Caco-2 (cell line): ENCODE measurements around the gene C3. TPM values are rescaled to one million over a fixed set of nuclear protein-coding genes. Genes with fewer than 3 reads are reported as not detected.

Experiments used
- BruUV-seq: library from RNA; stranded (reverse); fragments of 400-500 nt; replicated peaks from 2 replicates; lab custom pipeline; 2021; lab: Mats Ljungman, UMichigan
- CTCF ChIA-PET: fragments of 300-600 bp; sonication (Branson Sonifier 250); formaldehyde crosslinking; loops from one replicate; lab custom pipeline; 2022; ENCODE audit warnings: antibody characterized with exemption; lab: Charles Lee
- POLR2A ChIA-PET: fragments of 300-600 bp; sonication (Branson Sonifier 250); formaldehyde crosslinking; loops from one replicate; lab custom pipeline; 2022; ENCODE audit warnings: antibody characterized with exemption; lab: Charles Lee
- DNase-seq, 2 experiments: peaks; one replicate each; pipeline versions ENCODE4 v3.0.0 to v3.0.0-alpha.2; 2020 to 2022
- H3K27me3 ChIP-seq: replicated peaks from 2 replicates; pipeline ENCODE4 v1.6.0; 2011; ENCODE audit warnings: low read length; ENCODE audit not compliant: control insufficient read depth, insufficient read depth
- H3K36me3 ChIP-seq: 2 replicates; pipeline ENCODE4 v1.5.1; 2011; ENCODE audit warnings: low read length; ENCODE audit not compliant: control insufficient read depth, insufficient read depth
- H3K4me1 ChIP-seq: fragments of 250-450 bp; sonication (Bioruptor Pico); 2 replicates; pipeline ENCODE4 v1.5.1; 2020; ENCODE audit warnings: mild to moderate bottlenecking
- H3K4me3 ChIP-seq: 2 replicates; pipeline ENCODE4 v1.5.1; 2011; ENCODE audit warnings: low read depth, mild to moderate bottlenecking, control low read depth, low read length
- H3K9me3 ChIP-seq: fragments of 250-450 bp; sonication (Bioruptor Pico); 2 replicates; pipeline ENCODE4 v1.5.1; 2020; ENCODE audit warnings: mild to moderate bottlenecking, moderate library complexity
- H3K27ac Mint-ChIP-seq: one replicate; pipeline ENCODE4 v1.8.0; 2022; ENCODE audit warnings: mixed read lengths; ENCODE audit not compliant: unreplicated experiment
- H3K27me3 Mint-ChIP-seq: one replicate; pipeline ENCODE4 v1.8.0; 2022; ENCODE audit warnings: mixed read lengths; ENCODE audit not compliant: insufficient read depth, unreplicated experiment
- H3K36me3 Mint-ChIP-seq: one replicate; pipeline ENCODE4 v1.8.0; 2022; ENCODE audit warnings: mild to moderate bottlenecking, mixed read lengths; ENCODE audit not compliant: insufficient read depth, unreplicated experiment
- H3K4me1 Mint-ChIP-seq: one replicate; pipeline ENCODE4 v1.8.0; 2022; ENCODE audit warnings: low read depth, mixed read lengths; ENCODE audit not compliant: unreplicated experiment
- H3K4me3 Mint-ChIP-seq: one replicate; pipeline ENCODE4 v1.8.0; 2022; ENCODE audit warnings: mild to moderate bottlenecking, moderate library complexity, mixed read lengths; ENCODE audit not compliant: unreplicated experiment
- H3K9me3 Mint-ChIP-seq: one replicate; pipeline ENCODE4 v1.8.0; 2022; ENCODE audit warnings: mixed read lengths; ENCODE audit not compliant: unreplicated experiment
- intact Hi-C: fragments of 100-400 bp; cut with micrococcal nuclease; formaldehyde crosslinking; loops from one replicate; pipeline ENCODE4 v1.10.0; 2022; ENCODE audit not compliant: unreplicated experiment
- total RNA-seq: library from RNA; stranded (reverse); gene quantifications from 2 replicates; pipeline ENCODE4 v1.2.3, GENCODE V29; 2022
- TF ChIP-seq, protein P1 (sequence below), 2 experiments: fragments of 200-600 bp in 1 of 2; IDR thresholded peaks; 1 replicate in 1 of 2; 2 replicates in 1 of 2; pipeline versions ENCODE4 v1.5.1 to v1.8.0; 2011 to 2022; ENCODE audit warnings: antibody characterized with exemption in 1 of 2, control low read depth in 1 of 2, inconsistent platforms in 1 of 2, low read depth in 1 of 2, low read length in 1 of 2, mild to moderate bottlenecking in 1 of 2, moderate library complexity in 1 of 2; ENCODE audit not compliant: insufficient read depth in 1 of 2, severe bottlenecking in 1 of 2, unreplicated experiment in 1 of 2

C3 gene
- total RNA-seq, 1 experiment from 2014 or later: 21.7 TPM

DNA sequence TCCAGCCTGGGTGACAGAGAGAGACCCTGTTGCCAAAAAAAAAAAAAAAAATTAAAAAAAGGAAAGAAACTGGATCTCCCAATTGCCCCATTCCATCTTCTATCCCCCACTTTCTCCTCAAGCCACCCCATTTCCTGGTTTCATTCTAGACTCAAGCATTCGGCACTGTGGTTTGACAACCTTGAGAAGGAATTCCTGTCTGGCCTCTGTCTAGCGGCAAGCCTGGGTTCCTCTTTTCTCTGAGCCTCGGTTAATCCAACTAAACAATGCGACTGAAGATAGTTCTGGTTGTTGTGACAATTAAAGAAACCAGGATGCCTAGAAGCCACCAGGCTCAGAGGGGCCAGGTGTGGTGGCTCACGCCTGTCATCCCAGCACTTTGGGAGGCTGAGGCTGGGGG, 3.3 kb upstream of the C3 start:
- no peak overlapping the region for H3K4me3 Mint-ChIP-seq
- Histone ChIP-seq H3K36me3 (no peaks in the 10 kb centered on the region), H3K27me3 (no peaks in the 10 kb centered on the region), H3K4me1 (peaks cover 11% of the 10 kb centered on the region), H3K9me3 (no peaks in the 10 kb centered on the region), H3K4me3 (no peak overlapping the region)
- no peak for DNase-seq
- no peaks in the 10 kb centered on the region for H3K27me3 Mint-ChIP-seq
- no peaks in the 10 kb centered on the region for H3K9me3 Mint-ChIP-seq
- ChIA-PET CTCF (no interaction called here), POLR2A (interaction anchor here (0.7 kb wide), 1 partner anchor 386 kb away, joined by 6 read pairs; no protein-coding TSS in a partner anchor)
- H3K27ac Mint-ChIP-seq: peak overlapping the region; percentile 68
- H3K36me3 Mint-ChIP-seq: no peaks in the 10 kb centered on the region
- intact Hi-C loops: no loop called here
- H3K4me1 Mint-ChIP-seq: peaks cover 12% of the 10 kb centered on the region
- TF ChIP-seq, protein P1, sequence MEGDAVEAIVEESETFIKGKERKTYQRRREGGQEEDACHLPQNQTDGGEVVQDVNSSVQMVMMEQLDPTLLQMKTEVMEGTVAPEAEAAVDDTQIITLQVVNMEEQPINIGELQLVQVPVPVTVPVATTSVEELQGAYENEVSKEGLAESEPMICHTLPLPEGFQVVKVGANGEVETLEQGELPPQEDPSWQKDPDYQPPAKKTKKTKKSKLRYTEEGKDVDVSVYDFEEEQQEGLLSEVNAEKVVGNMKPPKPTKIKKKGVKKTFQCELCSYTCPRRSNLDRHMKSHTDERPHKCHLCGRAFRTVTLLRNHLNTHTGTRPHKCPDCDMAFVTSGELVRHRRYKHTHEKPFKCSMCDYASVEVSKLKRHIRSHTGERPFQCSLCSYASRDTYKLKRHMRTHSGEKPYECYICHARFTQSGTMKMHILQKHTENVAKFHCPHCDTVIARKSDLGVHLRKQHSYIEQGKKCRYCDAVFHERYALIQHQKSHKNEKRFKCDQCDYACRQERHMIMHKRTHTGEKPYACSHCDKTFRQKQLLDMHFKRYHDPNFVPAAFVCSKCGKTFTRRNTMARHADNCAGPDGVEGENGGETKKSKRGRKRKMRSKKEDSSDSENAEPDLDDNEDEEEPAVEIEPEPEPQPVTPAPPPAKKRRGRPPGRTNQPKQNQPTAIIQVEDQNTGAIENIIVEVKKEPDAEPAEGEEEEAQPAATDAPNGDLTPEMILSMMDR (IDR thresholded peaks at IDR 0.05; ENCODE audit: insufficient read depth in 1 of 2, low read depth in 1 of 2, low read length in 1 of 2, severe bottlenecking in 1 of 2, unreplicated experiment in 1 of 2): no peak
- BruUV-seq: no TSS peak

DNA sequence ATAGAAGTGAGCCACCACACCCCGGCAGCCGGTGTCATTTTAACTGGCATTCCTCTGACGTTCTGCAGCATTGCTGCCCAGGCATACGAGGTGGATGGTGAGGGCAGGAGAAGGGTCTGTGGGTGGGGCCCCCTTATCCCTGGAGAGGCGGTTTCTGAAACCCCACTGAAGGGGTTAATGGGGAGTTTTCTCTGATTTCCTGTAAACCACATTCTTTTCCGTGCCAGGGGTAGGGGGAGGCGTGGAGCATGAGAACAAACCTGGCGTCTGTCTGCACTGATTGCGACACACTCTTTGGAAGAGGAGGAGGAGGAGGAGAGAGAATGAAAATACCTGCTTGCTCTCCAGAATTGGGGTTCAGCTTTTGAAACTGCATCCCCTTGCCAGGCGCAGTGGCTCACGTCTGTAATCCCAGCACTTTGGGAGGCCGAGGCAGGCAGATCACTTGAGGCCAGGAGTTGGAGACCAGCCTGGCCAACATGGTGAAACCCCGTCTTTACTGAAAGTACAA, 2.7 kb upstream of the C3 start:
- POLR2A ChIA-PET: interaction anchor here (0.7 kb wide), 1 partner anchor 386 kb away, joined by 6 read pairs; no protein-coding TSS in a partner anchor
- Mint-ChIP-seq H3K27ac (peak overlapping the region; percentile 68), H3K27me3 (no peaks in the 10 kb centered on the region), H3K36me3 (no peaks in the 10 kb centered on the region), H3K4me1 (peaks cover 12% of the 10 kb centered on the region), H3K4me3 (peak overlapping the region; percentile 40), H3K9me3 (peaks cover under 1% of the 10 kb centered on the region)
- DNase-seq: no peak
- TF ChIP-seq, protein P1 (IDR thresholded peaks at IDR 0.05; ENCODE audit: insufficient read depth in 1 of 2, low read depth in 1 of 2, low read length in 1 of 2, severe bottlenecking in 1 of 2, unreplicated experiment in 1 of 2): no peak
- Histone ChIP-seq H3K36me3 (no peaks in the 10 kb centered on the region), H3K4me1 (peaks cover 11% of the 10 kb centered on the region), H3K4me3 (no peak overlapping the region), H3K9me3 (no peaks in the 10 kb centered on the region), H3K27me3 (no peaks in the 10 kb centered on the region)
- intact Hi-C loops: no loop called here
- no TSS peak for BruUV-seq
- CTCF ChIA-PET: no interaction called here

DNA sequence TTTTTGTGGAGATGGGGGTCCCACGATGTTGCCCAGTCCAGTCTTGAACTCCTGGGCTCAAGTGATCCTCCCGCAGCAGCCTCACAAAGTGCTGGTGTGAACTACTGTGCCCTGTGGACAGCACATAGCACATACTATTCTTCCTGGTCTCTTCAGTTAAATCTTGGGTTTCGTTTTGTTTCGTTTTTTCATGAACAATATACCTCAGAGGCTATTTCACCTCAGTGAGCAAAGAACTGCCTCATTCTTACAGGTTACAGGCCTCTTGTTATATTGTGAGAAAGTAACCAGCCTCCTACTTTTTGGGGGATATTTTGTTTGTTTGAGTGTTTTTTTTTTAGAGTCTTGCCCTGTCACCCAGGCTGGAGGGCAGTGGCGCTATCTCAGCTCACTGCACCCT, 1.3 kb upstream of the C3 start:
- H3K9me3 ChIP-seq: no peaks in the 10 kb centered on the region
- ChIA-PET CTCF (no interaction called here), POLR2A (no interaction called here)
- Mint-ChIP-seq H3K9me3 (peaks cover 14% of the 10 kb centered on the region), H3K36me3 (peaks cover 6% of the 10 kb centered on the region), H3K4me3 (no peak overlapping the region), H3K27ac (no peak overlapping the region), H3K4me1 (peaks cover 18% of the 10 kb centered on the region), H3K27me3 (no peaks in the 10 kb centered on the region)
- TF ChIP-seq, protein P1 (IDR thresholded peaks at IDR 0.05; ENCODE audit: insufficient read depth in 1 of 2, low read depth in 1 of 2, low read length in 1 of 2, severe bottlenecking in 1 of 2, unreplicated experiment in 1 of 2): no peak
- DNase-seq: no peak
- intact Hi-C loops: no loop called here
- no peaks in the 10 kb centered on the region for H3K36me3 ChIP-seq
- no peaks in the 10 kb centered on the region for H3K27me3 ChIP-seq
- peaks cover 11% of the 10 kb centered on the region for H3K4me1 ChIP-seq
- BruUV-seq: no TSS peak
- H3K4me3 ChIP-seq: no peak overlapping the region
